AG04449 (cell line): Measurements from ENCODE around the gene LYAR.

ENCODE experiments used
- CTCF ChIA-PET: fragments of 350-600 bp; formaldehyde crosslinking; extraction: SDS; loops from one replicate; lab custom pipeline; 2021; ENCODE audit warnings: antibody characterized with exemption; lab: Yijun Ruan, JAX
- POLR2A ChIA-PET: fragments of 400-600, 350-600 bp; formaldehyde crosslinking; extraction: SDS; loops from one replicate; lab custom pipeline; 2020; ENCODE audit warnings: antibody characterized with exemption, inconsistent platforms; lab: Yijun Ruan, JAX
- DNase-seq: peaks from one replicate; pipeline ENCODE4 v3.0.0-alpha.2; 2010; ENCODE audit warnings: low read depth, low spot score
- H3K4me3 ChIP-seq: 2 replicates; pipeline ENCODE4 v1.5.1; 2011; ENCODE audit warnings: low read depth, mild to moderate bottlenecking, control low read depth, low read length
- TF ChIP-seq, protein P1 (sequence below): IDR thresholded peaks from one replicate; pipeline ENCODE4 v1.5.1; 2011; ENCODE audit warnings: mild to moderate bottlenecking, moderate library complexity, low read length, control low read depth, inconsistent platforms; ENCODE audit not compliant: insufficient read depth; ENCODE audit errors: missing control alignments

LYAR gene

DNA sequence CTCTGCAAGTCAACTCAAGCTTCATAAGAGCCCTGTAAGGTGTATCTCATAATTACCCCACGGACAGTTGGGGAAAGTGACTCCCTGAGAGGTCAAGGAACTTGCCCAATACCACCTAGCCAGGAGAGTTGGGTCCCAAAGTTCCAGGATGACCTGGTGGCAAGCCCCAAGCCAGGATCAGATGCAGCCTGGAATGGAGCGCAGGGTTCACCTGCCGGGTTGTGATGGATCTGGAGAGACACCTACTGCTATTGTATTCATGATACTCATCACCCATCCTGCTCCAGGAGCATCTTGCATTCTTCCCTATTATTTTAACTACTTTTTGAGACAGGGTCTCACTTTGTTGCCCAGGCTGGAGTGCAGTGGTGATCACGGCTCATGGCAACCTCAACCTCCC is 36.2 kb upstream of the LYAR start:
- no peak for DNase-seq
- ChIA-PET CTCF (interaction anchor here (2.1 kb wide), 1 partner anchor 8 kb away, joined by 10 read pairs; no protein-coding TSS in a partner anchor), POLR2A (no interaction called here)
- no peak overlapping the region for H3K4me3 ChIP-seq
- TF ChIP-seq, protein P1, sequence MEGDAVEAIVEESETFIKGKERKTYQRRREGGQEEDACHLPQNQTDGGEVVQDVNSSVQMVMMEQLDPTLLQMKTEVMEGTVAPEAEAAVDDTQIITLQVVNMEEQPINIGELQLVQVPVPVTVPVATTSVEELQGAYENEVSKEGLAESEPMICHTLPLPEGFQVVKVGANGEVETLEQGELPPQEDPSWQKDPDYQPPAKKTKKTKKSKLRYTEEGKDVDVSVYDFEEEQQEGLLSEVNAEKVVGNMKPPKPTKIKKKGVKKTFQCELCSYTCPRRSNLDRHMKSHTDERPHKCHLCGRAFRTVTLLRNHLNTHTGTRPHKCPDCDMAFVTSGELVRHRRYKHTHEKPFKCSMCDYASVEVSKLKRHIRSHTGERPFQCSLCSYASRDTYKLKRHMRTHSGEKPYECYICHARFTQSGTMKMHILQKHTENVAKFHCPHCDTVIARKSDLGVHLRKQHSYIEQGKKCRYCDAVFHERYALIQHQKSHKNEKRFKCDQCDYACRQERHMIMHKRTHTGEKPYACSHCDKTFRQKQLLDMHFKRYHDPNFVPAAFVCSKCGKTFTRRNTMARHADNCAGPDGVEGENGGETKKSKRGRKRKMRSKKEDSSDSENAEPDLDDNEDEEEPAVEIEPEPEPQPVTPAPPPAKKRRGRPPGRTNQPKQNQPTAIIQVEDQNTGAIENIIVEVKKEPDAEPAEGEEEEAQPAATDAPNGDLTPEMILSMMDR, result no peak

DNA sequence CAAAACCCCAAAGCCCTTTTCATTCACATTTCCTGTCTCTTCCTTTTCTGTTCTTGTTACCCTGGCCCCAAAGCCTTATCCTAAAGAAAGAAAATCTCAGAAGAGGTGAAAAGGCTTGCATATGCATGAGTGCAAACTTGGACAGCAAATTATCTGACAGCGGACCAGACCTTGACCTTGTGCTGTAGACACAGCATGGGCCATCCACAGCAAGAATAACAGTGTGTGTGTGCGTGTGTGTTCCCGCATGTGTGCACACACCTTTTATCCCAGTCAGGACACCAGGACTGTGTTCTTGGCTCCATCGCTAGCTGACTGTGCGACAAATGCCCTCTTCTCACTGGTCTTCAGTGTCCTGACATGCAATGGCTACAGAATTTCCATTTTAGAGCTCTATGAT is 35.4 kb upstream of the LYAR start:
- H3K4me3 ChIP-seq, result no peak overlapping the region
- ChIA-PET POLR2A (no interaction called here), CTCF (interaction anchor here (1.4 to 2.1 kb wide), 3 partner anchors 9 to 66 kb away, joined by 3 to 10 read pairs (median 6); no protein-coding TSS in a partner anchor)
- TF ChIP-seq, protein P1, result no peak
- no peak for DNase-seq

DNA sequence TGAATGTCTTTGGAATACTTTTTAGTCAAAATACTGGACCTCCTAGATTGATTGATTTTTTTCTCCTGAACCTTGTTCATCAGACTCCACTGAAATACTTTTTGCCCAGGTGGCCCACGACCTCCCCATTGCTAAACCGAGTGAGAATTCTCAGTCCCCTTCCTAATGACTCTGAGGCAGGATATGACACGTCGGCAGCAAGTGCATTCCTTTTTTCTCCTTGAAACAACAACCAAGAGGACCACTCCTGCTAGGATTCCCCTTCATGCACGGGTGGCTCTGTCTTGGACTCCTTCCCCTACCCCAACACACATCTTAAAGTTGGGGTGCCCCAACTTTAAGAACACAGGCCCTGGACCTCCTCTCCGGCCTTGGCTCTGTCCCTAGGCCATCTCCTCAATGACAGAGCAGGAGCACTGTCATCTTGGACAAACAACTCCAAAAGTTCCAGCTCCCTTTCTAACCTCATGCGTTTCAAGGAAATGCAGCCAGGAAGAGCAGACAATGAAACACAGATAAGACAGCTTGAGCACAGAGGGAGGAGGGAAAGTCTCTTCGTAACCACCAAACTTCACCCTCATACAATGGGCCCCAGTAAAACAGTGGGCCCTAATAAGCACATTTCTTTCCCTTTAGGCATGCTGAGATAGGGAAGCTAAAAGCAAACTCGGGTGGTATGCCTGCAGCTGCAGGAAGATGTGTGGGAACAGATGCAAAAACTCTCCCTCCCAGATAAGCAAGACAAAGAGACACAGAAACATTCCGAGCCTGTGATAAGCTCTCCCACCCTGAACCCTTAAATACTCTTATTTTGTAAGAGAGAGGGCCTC is 34.0 kb upstream of the LYAR start:
- TF ChIP-seq, protein P1, result no peak
- POLR2A ChIA-PET, result no interaction called here

DNA sequence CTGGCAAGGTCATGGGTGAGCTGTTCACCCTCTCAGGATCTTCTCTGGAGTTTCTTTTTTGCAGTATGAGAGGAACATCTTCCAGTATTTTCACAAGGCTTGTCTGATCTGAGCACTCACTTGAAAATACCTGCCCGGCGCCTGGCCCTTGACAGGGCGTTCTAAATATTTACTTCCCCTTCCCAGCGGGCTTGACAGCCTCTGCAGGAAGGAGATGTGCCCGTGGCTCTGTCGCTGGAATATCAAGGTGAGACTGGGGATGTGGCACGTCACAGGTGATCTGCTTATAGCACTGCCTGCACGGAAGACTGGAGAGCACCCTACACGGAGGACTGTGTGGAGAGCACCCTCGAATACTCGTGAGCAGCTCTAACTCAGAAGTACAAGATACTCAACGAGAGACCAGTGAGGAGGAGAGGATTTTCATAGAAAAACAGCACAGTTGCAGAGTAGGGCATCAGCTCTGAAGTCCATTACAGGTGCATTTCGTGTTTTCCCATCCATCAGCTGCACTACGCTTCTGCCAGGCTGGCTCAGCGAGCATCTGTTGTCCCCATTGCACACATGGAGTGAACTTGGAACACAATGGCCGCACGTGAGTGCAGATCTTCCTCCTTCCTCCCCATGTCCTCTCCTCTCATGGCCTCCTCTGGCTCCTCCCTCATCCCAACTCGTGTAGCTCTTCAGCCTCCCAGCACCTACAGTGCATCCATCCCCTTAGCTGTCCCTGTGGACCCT is 32.2 kb upstream of the LYAR start:
- CTCF ChIA-PET, result interaction anchor here (1.0 to 1.2 kb wide), 2 partner anchors 9 to 15 kb away, joined by 3 read pairs; no protein-coding TSS in a partner anchor
- POLR2A ChIA-PET, result no interaction called here
- no peak overlapping the region for H3K4me3 ChIP-seq
- no peak for DNase-seq
- TF ChIP-seq, protein P1, result no peak

More for the DNA sequence above, 34.0 kb upstream of the LYAR start:
- H3K4me3 ChIP-seq, result no peak overlapping the region
- CTCF ChIA-PET, result interaction anchor here (1.4 to 2.1 kb wide), 3 partner anchors 10 to 64 kb away, joined by 3 to 10 read pairs (median 6); no protein-coding TSS in a partner anchor
- no peak for DNase-seq

DNA sequence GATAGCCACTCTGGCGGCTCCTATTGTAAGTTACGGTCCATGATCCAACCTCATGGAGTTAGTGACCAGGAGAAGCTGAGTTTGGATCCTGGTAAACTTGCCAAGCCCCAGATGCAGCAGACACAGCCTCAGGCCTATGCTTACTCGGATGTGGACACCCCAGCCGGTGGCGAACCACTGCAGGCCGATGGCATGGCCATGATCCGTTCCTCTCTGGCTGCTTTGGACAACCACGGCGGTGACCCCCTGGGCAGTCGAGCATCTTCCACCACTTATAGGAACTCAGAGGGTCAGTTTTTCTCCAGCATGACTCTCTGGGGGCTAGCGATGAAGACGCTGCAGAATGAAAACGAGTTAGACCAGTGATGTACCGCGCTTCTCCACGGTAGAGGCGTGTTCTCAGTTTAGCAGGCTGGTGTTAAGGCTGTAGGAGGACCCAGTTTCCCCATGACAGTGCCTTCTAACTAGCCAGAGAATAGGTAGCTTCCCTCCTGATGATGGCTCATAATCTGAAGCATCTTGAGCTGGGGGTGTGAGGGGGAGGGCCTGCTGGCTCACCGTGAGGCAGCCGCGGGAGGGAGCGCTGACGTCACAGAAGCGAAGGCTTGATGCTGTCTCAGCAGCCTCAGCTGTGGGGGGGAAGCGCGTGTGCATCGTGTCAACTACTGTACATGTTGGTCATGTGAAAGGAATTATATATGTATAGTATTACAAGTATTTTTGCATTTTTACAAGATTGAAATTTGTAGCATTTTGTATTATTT is 31.2 kb upstream of the LYAR start:
- TF ChIP-seq, protein P1, result no peak
- no peak overlapping the region for H3K4me3 ChIP-seq
- POLR2A ChIA-PET, result no interaction called here
- no peak for DNase-seq
- CTCF ChIA-PET, result no interaction called here
